ENCODE measurements around the gene PLXDC2. TPM values are rescaled to one million over a fixed set of nuclear protein-coding genes. Genes with fewer than 3 reads are reported as not detected.

PLXDC2 gene
- total RNA-seq, 1 experiment from 2014 or later, result 38.7 TPM

GRCh38 chr10:19817231-19817933, 1.1 kb downstream of the PLXDC2 start:
- Histone ChIP-seq H2BK120ac (ENCODE audit: low read depth, low read length, poor library complexity, severe bottlenecking) (no peak overlapping the region), H3K27ac (ENCODE audit: insufficient read length, low read depth, low read length) (no peak overlapping the region), H3K18ac (ENCODE audit: insufficient read length, low read depth, low read length) (no peak overlapping the region), H4K20me1 (ENCODE audit: control insufficient read depth, insufficient read depth, insufficient read length) (no peaks in the 10 kb centered on the region), H3K4ac (ENCODE audit: low read depth, low read length) (no peak overlapping the region), H3K14ac (ENCODE audit: insufficient read depth, low read length) (peak overlapping the region; percentile 62; the same call in 1 of the 2 replicates), H4K8ac (replicated peaks; ENCODE audit: insufficient read length, low read depth, low read length) (no peak overlapping the region), H2BK20ac (ENCODE audit: low read depth, low read length, poor library complexity, severe bottlenecking) (no peak overlapping the region), H4K5ac (ENCODE audit: insufficient read length, low read depth, low read length) (no peak overlapping the region), H3T11ph (ENCODE audit: low read length) (no peak overlapping the region), H3K4me1 (ENCODE audit: insufficient read depth, low read length) (no peaks in the 10 kb centered on the region; the same call in 1 of the 2 replicates), H2AFZ (ENCODE audit: low read length) (no peak overlapping the region), H3K56ac (ENCODE audit: insufficient read length, low read depth, low read length) (no peak overlapping the region), H3K27me3 (ENCODE audit: insufficient read depth, low read length) (no peaks in the 10 kb centered on the region), H2AK5ac (ENCODE audit: insufficient read length, low read length) (no peak overlapping the region), H3K23me2 (ENCODE audit: insufficient read length, low read depth, low read length, poor library complexity, severe bottlenecking) (peaks cover 13% of the 10 kb centered on the region), H3K79me2 (ENCODE audit: insufficient read depth, low read length) (peaks cover 17% of the 10 kb centered on the region; the same call in 1 of the 2 replicates), H2BK12ac (ENCODE audit: insufficient read length, low read depth, low read length) (no peak overlapping the region), H3K9me3 (ENCODE audit: control insufficient read depth, low read depth, low read length) (no peaks in the 10 kb centered on the region), H3K23ac (ENCODE audit: insufficient read length, low read depth, low read length) (no peak overlapping the region), H2BK15ac (ENCODE audit: low read depth, low read length) (no peak overlapping the region), H4K91ac (ENCODE audit: insufficient read length, low read depth, low read length) (no peak overlapping the region), H3K4me2 (ENCODE audit: insufficient read depth, insufficient read length, low read length) (peak overlapping the region; percentile 95), H3K9ac (ENCODE audit: extremely low read depth, insufficient read length, low read length) (peak overlapping the region; percentile 82), H3K79me1 (ENCODE audit: insufficient read depth, low read depth, low read length, poor library complexity, severe bottlenecking) (no peaks in the 10 kb centered on the region), H2BK5ac (ENCODE audit: insufficient read length, low read length) (no peak overlapping the region)
- H3K4me3 Mint-ChIP-seq, result peak overlapping the region; percentile 92 to 94
- TF ChIP-seq CTCF (conservative IDR thresholded peaks at IDR 0.05), result peak; percentile 43; the same call in 2 of the 3 replicates
- H3K27ac Mint-ChIP-seq, result peak overlapping the region; percentile 70 to 95 (median 79); a peak in 6 of 7 replicates
- no CpG with 5 or more reads among the region's 27 CpGs for WGBS (ENCODE audit: extremely low coverage, insufficient read length, low lambda C conversion rate)
- H3K9me3 Mint-ChIP-seq, result no peaks in the 10 kb centered on the region; a peak in 1 of 5 replicates
- H3K36me3 Mint-ChIP-seq (ENCODE audit: insufficient read depth in 1 of 3, low read depth in 3 of 3), result peaks cover 8 to 13% (median 13%) of the 10 kb centered on the region in 3 experiments; a peak in 6 of 7 replicates
- DNase-seq, result peak; percentile 73
- H3K27me3 Mint-ChIP-seq (ENCODE audit: low read depth), result no peaks in the 10 kb centered on the region; the same call in 1 of the 2 replicates
- H3K4me1 Mint-ChIP-seq, result peaks cover 29 to 39% of the 10 kb centered on the region in 2 experiments

Measured in H9 (cell line).